ENCODE results near the gene SLC25A17.
"Not testable (repeated sequence)": the region's sequence is repeated elsewhere in the genome, so short reads cannot be mapped to it uniquely, and the experiment has no call there.

Gene SLC25A17

DNA sequence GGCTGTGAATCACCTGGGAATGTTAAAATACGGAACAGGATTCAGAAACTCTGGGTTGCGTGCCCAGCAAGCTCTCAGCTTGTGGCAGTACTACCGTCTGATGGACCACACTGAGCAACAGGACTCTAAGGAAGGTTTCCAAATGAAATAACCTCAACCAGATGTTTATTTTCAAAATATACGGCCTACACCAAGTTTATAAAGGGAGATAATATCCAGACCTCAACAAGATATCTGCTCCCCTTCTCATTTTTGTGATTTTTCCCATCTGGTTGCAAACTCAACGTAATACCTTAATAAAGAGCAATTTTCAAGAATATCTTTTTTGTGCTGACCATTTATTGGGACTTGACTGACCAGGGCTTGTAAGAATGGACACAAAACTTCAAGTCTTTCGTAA is 49.4 kb downstream of the SLC25A17 start:
- peak overlapping the region; percentile 74 to 96 (median 95) for H3K27ac Mint-ChIP-seq
- no peaks in the 10 kb centered on the region for H3K9me3 Mint-ChIP-seq
- H3K36me3 Mint-ChIP-seq (ENCODE audit: low read depth): peaks cover 40% of the 10 kb centered on the region
- H3K4me1 Mint-ChIP-seq: peaks cover 15% of the 10 kb centered on the region
- no peak overlapping the region for H3K4me3 Mint-ChIP-seq
- H3K27me3 Mint-ChIP-seq (ENCODE audit: low read depth): peaks cover 5% of the 10 kb centered on the region
- TF ChIP-seq CTCF (IDR thresholded peaks at IDR 0.05; ENCODE audit: unreplicated experiment in 3 of 3): no peak

DNA sequence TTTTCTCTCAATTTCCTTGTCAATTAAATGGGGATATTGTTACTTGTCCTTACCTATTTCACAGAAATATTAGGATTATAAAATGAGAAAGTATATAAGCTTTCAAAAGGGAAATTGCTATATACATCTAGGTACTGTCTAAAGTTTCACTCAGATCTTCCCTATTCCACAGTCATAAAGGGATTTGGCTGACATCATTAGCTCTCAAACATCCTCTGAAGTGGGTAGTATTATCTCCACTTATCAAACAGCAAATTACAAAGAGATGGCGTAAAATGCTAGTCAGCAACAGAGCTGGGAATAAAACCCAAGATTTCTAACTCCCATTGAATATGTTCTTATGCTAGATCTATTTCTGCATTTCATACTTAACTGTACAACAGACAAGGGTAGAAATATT is 50.9 kb downstream of the SLC25A17 start:
- no peak for TF ChIP-seq CTCF (IDR thresholded peaks at IDR 0.05; ENCODE audit: unreplicated experiment in 3 of 3)
- H3K36me3 Mint-ChIP-seq (ENCODE audit: low read depth): peaks cover 31% of the 10 kb centered on the region
- H3K4me3 Mint-ChIP-seq: no peak overlapping the region
- no peaks in the 10 kb centered on the region for H3K9me3 Mint-ChIP-seq
- no peak overlapping the region for H3K27ac Mint-ChIP-seq
- peaks cover 5% of the 10 kb centered on the region for H3K27me3 Mint-ChIP-seq (ENCODE audit: low read depth)
- H3K4me1 Mint-ChIP-seq: peaks cover 19% of the 10 kb centered on the region

DNA sequence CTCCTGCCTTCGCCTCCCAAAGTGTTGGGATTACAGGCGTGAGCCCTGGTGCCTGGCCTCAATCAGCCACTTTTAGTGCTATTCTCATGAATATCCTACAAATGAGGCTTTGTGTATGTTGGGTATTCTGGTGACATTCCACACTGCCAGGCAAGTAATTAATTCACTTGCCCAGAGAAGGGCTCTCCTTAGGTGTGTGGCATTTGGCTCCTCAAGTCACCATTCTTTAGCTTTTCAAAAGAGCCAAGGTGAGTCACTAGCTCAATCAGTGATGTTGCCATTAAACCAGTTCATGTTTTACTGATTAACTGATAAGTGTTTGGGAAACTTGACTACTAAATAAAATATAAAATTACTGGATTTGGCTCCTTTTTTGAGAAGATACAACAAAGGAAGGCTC is 52.2 kb downstream of the SLC25A17 start:
- no peak for TF ChIP-seq CTCF (IDR thresholded peaks at IDR 0.05; ENCODE audit: unreplicated experiment in 3 of 3)
- Mint-ChIP-seq H3K27ac (no peak overlapping the region), H3K27me3 (ENCODE audit: low read depth) (peaks cover 5% of the 10 kb centered on the region), H3K36me3 (ENCODE audit: low read depth) (peaks cover 30% of the 10 kb centered on the region), H3K9me3 (no peaks in the 10 kb centered on the region), H3K4me3 (no peak overlapping the region), H3K4me1 (peaks cover 19% of the 10 kb centered on the region)

DNA sequence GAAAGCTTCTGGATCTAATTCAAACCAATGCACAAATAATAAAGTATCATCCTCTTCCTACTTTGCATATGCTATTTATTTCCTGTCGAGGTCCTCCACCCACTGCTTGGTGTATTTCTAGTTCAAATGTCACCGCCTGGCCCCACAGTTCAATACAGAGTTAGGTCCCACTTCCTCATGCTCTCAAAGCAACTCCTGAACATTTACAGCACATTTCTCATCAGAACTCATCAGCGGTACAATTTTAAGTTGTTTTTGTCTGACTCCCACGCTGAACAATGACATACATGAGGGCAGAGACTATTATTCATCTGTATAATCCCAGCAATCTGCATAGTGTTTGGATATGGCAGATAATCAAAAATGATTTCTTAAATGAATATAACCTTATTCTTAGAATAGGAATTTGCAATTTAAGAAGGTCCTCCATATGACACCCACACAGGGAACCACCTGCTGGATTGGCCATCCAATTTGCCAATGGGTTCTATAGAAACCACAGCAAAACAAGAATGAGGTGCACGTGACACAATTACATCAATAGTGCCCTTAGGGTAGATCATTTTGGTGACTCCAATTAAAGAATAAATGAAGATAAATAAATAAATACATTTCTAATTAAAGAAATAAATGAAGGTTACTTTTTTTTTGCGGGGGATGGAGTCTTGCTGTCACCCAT is 54.2 kb downstream of the SLC25A17 start:
- no peaks in the 10 kb centered on the region for H3K27me3 Mint-ChIP-seq (ENCODE audit: low read depth)
- no peak overlapping the region for H3K4me3 Mint-ChIP-seq
- peak overlapping the region; percentile 43 to 66 (median 45) for H3K27ac Mint-ChIP-seq
- no peak for TF ChIP-seq CTCF (IDR thresholded peaks at IDR 0.05; ENCODE audit: unreplicated experiment in 3 of 3)
- H3K4me1 Mint-ChIP-seq: peaks cover 12% of the 10 kb centered on the region
- H3K36me3 Mint-ChIP-seq (ENCODE audit: low read depth): peaks cover 17% of the 10 kb centered on the region
- H3K9me3 Mint-ChIP-seq: no peaks in the 10 kb centered on the region

GRCh38 chr22:40759294-40759840 is 59.8 kb downstream of the SLC25A17 start:
- H3K36me3 Mint-ChIP-seq (ENCODE audit: low read depth): no peaks in the 10 kb centered on the region

DNA sequence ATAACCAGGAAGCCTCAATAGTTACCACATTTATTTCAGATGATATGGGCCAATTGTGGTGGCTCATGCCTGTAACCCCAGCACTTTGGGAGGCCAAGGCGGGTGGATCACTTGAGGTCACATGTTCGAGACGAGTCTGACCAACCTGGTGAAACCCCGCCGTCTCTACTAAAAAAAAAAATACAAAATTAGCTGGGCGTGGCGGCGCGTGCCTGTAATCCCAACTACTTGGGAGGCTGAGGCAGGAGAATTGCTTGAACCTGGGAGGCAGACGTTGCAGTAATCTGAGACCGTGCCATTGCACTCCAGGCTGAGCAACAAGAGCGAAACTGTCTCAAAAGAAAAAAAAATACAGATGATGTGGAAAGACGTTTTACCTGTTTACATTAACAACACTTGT is 60.3 kb downstream of the SLC25A17 start:
- H3K27me3 Mint-ChIP-seq (ENCODE audit: low read depth); H3K4me1 Mint-ChIP-seq; H3K9me3 Mint-ChIP-seq; H3K27ac Mint-ChIP-seq; H3K36me3 Mint-ChIP-seq (ENCODE audit: low read depth); H3K4me3 Mint-ChIP-seq: not testable (repeated sequence)

More at GRCh38 chr22:40759294-40759840, 59.8 kb downstream of the SLC25A17 start:
- H3K27me3 Mint-ChIP-seq (ENCODE audit: low read depth): no peaks in the 10 kb centered on the region
- no peak overlapping the region for H3K4me3 Mint-ChIP-seq
- no peak overlapping the region for H3K27ac Mint-ChIP-seq
- TF ChIP-seq CTCF (IDR thresholded peaks at IDR 0.05; ENCODE audit: unreplicated experiment in 3 of 3): no peak
- H3K9me3 Mint-ChIP-seq: no peaks in the 10 kb centered on the region
- H3K4me1 Mint-ChIP-seq: peaks cover under 1% of the 10 kb centered on the region

Data from nephron (organoid).